Measurements from ENCODE around the gene CSNK1G2. TPM values are rescaled to one million over a fixed set of nuclear protein-coding genes. Genes with fewer than 3 reads are reported as not detected.

CSNK1G2 gene
- total RNA-seq, 1 experiment from 2014 or later: 126 TPM

DNA sequence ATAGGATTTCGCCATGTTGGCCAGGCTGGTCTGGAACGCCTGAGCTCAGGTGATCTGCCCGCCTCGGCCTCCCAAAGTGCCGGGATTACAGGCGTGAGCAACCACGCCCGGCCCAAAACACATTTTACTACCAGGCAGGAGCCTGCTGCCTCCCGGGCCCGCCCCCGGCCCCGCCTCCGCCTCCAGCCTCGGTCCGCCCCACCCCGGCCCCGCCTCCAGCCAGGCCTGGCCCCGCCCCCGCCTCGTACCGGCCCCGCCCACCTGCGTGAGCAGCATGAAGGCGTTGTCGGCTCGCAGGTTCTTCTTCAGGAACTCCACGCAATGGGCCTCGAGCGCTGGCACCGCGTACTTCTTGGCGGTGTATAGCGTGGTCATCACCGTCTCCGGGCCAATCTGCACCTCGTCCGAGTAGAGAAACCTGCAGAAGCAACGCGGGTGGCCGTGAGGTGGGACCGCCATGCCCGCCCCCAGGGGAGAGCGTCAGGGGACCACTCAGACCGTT is 51.8 kb downstream of the CSNK1G2 start (continued):
- TF ChIP-seq, protein P1, sequence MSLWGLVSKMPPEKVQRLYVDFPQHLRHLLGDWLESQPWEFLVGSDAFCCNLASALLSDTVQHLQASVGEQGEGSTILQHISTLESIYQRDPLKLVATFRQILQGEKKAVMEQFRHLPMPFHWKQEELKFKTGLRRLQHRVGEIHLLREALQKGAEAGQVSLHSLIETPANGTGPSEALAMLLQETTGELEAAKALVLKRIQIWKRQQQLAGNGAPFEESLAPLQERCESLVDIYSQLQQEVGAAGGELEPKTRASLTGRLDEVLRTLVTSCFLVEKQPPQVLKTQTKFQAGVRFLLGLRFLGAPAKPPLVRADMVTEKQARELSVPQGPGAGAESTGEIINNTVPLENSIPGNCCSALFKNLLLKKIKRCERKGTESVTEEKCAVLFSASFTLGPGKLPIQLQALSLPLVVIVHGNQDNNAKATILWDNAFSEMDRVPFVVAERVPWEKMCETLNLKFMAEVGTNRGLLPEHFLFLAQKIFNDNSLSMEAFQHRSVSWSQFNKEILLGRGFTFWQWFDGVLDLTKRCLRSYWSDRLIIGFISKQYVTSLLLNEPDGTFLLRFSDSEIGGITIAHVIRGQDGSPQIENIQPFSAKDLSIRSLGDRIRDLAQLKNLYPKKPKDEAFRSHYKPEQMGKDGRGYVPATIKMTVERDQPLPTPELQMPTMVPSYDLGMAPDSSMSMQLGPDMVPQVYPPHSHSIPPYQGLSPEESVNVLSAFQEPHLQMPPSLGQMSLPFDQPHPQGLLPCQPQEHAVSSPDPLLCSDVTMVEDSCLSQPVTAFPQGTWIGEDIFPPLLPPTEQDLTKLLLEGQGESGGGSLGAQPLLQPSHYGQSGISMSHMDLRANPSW (CRISPR knock-in tag; conservative IDR thresholded peaks at IDR 0.05; ENCODE audit: low read depth): no peak
- TF ChIP-seq IRF2 (CRISPR knock-in tag; IDR thresholded peaks at IDR 0.05; ENCODE audit: borderline replicate concordance, low read depth) (no peak), ZNF416 (CRISPR knock-in tag; IDR thresholded peaks at IDR 0.05) (no peak), RORB (CRISPR knock-in tag; IDR thresholded peaks at IDR 0.05) (no peak)

DNA sequence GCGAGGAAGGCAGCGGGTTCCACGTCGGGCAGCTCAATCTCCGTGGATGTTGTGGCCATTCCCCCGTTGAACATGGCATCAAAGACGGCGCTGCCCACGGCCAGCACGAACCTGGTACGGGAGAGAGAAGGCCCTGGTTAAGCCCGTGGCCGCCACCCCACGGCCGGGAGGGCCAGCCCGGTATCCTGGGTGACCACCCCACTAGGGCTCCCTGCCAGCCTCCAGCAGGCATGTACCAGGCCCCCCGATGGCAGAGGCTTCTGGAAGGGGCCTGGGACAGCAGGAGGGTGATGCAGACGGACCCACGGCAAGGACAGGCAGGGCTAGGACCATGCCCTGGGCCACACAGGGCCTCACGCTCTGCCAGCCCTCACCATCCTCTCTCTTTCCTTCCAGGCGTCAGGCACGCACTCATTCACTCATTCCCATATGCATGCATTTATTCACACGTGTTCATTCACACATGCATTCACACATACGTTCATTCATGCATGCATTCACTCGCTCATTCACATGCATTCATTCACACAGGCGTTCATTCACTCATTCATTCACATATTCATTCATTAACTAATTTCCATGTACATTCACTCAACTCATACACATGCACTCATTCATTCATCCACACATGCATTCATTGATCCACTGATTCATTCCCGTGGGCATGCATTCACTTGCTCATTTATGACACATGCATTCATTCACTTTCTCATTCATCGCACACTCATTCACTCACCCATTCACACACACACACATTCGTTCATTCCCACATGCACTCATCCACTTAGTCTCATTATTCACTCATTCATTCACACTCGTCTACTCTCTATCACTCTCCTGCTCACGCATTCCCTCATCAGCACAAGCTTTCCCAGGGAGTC is 56.6 kb downstream of the CSNK1G2 start:
- ChIA-PET POLR2A (no interaction called here), CTCF (interaction anchor here (1.2 to 1.6 kb wide), 2 partner anchors 45 to 67 kb away, joined by 3 read pairs; no protein-coding TSS in a partner anchor)
- Mint-ChIP-seq H3K27ac (no peak overlapping the region), H3K27me3 (ENCODE audit: low read depth) (peaks cover 24% of the 10 kb centered on the region), H3K4me3 (no peak overlapping the region), H3K36me3 (peaks cover 36% of the 10 kb centered on the region), H3K9me3 (peaks cover 5% of the 10 kb centered on the region), H3K4me1 (0 out of 2 replicates have a peak, but pooled peaks cover 4% of the 10 kb centered on the region)
- no peak for ATAC-seq
- DNase-seq (ENCODE audit: low spot score): no peak
- TF ChIP-seq ATF1 (CRISPR knock-in tag; IDR thresholded peaks at IDR 0.05): no peak
- TF ChIP-seq, protein P2, sequence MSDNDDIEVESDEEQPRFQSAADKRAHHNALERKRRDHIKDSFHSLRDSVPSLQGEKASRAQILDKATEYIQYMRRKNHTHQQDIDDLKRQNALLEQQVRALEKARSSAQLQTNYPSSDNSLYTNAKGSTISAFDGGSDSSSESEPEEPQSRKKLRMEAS (CRISPR knock-in tag; IDR thresholded peaks at IDR 0.05): no peak
- TF ChIP-seq CREB1 (CRISPR knock-in tag; IDR thresholded peaks at IDR 0.05): no peak
- no peak for TF ChIP-seq MXD4 (CRISPR knock-in tag; IDR thresholded peaks at IDR 0.05; ENCODE audit: borderline replicate concordance)
- TF ChIP-seq, protein P3, sequence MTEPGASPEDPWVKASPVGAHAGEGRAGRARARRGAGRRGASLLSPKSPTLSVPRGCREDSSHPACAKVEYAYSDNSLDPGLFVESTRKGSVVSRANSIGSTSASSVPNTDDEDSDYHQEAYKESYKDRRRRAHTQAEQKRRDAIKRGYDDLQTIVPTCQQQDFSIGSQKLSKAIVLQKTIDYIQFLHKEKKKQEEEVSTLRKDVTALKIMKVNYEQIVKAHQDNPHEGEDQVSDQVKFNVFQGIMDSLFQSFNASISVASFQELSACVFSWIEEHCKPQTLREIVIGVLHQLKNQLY (CRISPR knock-in tag; IDR thresholded peaks at IDR 0.05): no peak
- TF ChIP-seq, protein P4, sequence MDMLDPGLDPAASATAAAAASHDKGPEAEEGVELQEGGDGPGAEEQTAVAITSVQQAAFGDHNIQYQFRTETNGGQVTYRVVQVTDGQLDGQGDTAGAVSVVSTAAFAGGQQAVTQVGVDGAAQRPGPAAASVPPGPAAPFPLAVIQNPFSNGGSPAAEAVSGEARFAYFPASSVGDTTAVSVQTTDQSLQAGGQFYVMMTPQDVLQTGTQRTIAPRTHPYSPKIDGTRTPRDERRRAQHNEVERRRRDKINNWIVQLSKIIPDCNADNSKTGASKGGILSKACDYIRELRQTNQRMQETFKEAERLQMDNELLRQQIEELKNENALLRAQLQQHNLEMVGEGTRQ (CRISPR knock-in tag; IDR thresholded peaks at IDR 0.05): no peak
- no peak for TF ChIP-seq FOXK1 (CRISPR knock-in tag; IDR thresholded peaks at IDR 0.05)
- no peak for TF ChIP-seq JUN (CRISPR knock-in tag; IDR thresholded peaks at IDR 0.05)
- TF ChIP-seq ZNF232 (CRISPR knock-in tag; IDR thresholded peaks at IDR 0.05): no peak
- no peak for TF ChIP-seq ZNF423 (CRISPR knock-in tag; IDR thresholded peaks at IDR 0.05)
- TF ChIP-seq, protein P5, sequence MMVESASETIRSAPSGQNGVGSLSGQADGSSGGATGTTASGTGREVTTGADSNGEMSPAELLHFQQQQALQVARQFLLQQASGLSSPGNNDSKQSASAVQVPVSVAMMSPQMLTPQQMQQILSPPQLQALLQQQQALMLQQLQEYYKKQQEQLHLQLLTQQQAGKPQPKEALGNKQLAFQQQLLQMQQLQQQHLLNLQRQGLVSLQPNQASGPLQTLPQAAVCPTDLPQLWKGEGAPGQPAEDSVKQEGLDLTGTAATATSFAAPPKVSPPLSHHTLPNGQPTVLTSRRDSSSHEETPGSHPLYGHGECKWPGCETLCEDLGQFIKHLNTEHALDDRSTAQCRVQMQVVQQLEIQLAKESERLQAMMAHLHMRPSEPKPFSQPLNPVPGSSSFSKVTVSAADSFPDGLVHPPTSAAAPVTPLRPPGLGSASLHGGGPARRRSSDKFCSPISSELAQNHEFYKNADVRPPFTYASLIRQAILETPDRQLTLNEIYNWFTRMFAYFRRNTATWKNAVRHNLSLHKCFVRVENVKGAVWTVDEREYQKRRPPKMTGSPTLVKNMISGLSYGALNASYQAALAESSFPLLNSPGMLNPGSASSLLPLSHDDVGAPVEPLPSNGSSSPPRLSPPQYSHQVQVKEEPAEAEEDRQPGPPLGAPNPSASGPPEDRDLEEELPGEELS (CRISPR knock-in tag; IDR thresholded peaks at IDR 0.05): no peak
- TF ChIP-seq, protein P6, sequence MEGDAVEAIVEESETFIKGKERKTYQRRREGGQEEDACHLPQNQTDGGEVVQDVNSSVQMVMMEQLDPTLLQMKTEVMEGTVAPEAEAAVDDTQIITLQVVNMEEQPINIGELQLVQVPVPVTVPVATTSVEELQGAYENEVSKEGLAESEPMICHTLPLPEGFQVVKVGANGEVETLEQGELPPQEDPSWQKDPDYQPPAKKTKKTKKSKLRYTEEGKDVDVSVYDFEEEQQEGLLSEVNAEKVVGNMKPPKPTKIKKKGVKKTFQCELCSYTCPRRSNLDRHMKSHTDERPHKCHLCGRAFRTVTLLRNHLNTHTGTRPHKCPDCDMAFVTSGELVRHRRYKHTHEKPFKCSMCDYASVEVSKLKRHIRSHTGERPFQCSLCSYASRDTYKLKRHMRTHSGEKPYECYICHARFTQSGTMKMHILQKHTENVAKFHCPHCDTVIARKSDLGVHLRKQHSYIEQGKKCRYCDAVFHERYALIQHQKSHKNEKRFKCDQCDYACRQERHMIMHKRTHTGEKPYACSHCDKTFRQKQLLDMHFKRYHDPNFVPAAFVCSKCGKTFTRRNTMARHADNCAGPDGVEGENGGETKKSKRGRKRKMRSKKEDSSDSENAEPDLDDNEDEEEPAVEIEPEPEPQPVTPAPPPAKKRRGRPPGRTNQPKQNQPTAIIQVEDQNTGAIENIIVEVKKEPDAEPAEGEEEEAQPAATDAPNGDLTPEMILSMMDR (IDR thresholded peaks at IDR 0.05): no peak
- TF ChIP-seq, protein P7, sequence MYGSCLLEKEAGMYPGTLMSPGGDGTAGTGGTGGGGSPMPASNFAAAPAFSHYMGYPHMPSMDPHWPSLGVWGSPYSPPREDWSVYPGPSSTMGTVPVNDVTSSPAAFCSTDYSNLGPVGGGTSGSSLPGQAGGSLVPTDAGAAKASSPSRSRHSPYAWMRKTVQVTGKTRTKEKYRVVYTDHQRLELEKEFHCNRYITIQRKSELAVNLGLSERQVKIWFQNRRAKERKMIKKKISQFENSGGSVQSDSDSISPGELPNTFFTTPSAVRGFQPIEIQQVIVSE (CRISPR knock-in tag; IDR thresholded peaks at IDR 0.05; ENCODE audit: borderline replicate concordance): no peak
- TF ChIP-seq, protein P8, sequence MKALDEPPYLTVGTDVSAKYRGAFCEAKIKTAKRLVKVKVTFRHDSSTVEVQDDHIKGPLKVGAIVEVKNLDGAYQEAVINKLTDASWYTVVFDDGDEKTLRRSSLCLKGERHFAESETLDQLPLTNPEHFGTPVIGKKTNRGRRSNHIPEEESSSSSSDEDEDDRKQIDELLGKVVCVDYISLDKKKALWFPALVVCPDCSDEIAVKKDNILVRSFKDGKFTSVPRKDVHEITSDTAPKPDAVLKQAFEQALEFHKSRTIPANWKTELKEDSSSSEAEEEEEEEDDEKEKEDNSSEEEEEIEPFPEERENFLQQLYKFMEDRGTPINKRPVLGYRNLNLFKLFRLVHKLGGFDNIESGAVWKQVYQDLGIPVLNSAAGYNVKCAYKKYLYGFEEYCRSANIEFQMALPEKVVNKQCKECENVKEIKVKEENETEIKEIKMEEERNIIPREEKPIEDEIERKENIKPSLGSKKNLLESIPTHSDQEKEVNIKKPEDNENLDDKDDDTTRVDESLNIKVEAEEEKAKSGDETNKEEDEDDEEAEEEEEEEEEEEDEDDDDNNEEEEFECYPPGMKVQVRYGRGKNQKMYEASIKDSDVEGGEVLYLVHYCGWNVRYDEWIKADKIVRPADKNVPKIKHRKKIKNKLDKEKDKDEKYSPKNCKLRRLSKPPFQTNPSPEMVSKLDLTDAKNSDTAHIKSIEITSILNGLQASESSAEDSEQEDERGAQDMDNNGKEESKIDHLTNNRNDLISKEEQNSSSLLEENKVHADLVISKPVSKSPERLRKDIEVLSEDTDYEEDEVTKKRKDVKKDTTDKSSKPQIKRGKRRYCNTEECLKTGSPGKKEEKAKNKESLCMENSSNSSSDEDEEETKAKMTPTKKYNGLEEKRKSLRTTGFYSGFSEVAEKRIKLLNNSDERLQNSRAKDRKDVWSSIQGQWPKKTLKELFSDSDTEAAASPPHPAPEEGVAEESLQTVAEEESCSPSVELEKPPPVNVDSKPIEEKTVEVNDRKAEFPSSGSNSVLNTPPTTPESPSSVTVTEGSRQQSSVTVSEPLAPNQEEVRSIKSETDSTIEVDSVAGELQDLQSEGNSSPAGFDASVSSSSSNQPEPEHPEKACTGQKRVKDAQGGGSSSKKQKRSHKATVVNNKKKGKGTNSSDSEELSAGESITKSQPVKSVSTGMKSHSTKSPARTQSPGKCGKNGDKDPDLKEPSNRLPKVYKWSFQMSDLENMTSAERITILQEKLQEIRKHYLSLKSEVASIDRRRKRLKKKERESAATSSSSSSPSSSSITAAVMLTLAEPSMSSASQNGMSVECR (CRISPR knock-in tag; IDR thresholded peaks at IDR 0.05; ENCODE audit: borderline replicate concordance): no peak
- no peak for TF ChIP-seq GRHL2 (CRISPR knock-in tag; IDR thresholded peaks at IDR 0.05; ENCODE audit: insufficient replicate concordance, severe bottlenecking)

All from WTC11 (cell line).